Thyroid gland (tissue), 4 donors: ENCODE data around the gene HIVEP3.

Source experiments
- CTCF ChIP-seq, 6 experiments: fragments of 200-600 bp in 3 of 6; fragments of 450-650 bp in 3 of 6; sonication (generic) in 3 of 6; IDR thresholded peaks; one replicate each; pipeline ENCODE4 v1.5.1; 2016 to 2019; ENCODE audit warnings: antibody characterized with exemption in 6 of 6, mild to moderate bottlenecking in 2 of 6, inconsistent platforms in 1 of 6, moderate library complexity in 1 of 6
- POLR2A ChIP-seq, 2 donors: fragments of 450-650 bp; IDR thresholded peaks; one replicate each; pipeline ENCODE4 v1.6.1; 2017; ENCODE audit warnings: antibody characterized with exemption in 2 of 2, mild to moderate bottlenecking in 2 of 2, moderate library complexity in 1 of 2

DNA sequence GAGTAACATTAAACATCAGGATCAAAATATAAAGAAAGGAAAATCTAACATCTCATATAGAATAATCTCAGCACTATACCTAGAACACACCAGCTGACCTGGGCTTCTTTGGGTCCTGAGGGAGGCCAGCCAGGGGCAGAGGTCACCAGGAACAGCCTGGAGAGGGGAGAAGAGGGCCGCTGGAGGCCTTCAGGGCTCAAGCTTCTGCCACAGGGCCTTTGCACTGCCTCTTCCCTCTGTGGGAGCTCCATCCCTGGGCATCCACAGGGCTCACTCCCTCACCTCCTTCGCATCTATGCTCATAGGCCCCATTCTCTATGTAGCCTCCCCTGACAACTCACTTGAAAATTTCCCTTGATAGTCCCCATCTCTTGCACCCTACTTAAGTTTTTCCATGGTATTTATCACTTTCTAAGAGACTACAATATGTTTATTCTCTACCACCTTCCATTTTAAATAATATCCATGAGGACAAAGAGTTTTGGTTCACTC is 73.9 kb downstream of the HIVEP3 start:
- no peak for TF ChIP-seq CTCF (IDR thresholded peaks at IDR 0.05)
- TF ChIP-seq POLR2A (IDR thresholded peaks at IDR 0.05) = no peak
